RWPE2 (cell line): ENCODE results near the gene TADA2B.
"Not testable (repeated sequence)": the region's sequence is repeated elsewhere in the genome, so short reads cannot be mapped to it uniquely, and the experiment has no call there.

Experiments
- ATAC-seq: fragments of 200-7000 bp; cut with Tn5 transposase; 3 replicates; pipeline ENCODE4 v1.9.1; 2021; ENCODE audit warnings: low read depth
- DNase-seq: peaks from one replicate; pipeline ENCODE4 v3.0.0-alpha.2; 2020; ENCODE audit warnings: low spot score
- H3K27ac ChIP-seq: fragments of 450-650 bp; 2 replicates; pipeline ENCODE4 v1.5.1; 2017; ENCODE audit warnings: mild to moderate bottlenecking; ENCODE audit not compliant: poor library complexity, severe bottlenecking
- H3K27me3 ChIP-seq: fragments of 250-450 bp; sonication (Bioruptor Pico); 2 replicates; pipeline ENCODE4 v1.5.1; 2021; ENCODE audit warnings: mild to moderate bottlenecking, moderate library complexity; ENCODE audit not compliant: insufficient read depth, poor library complexity, severe bottlenecking
- H3K36me3 ChIP-seq: fragments of 250-450 bp; sonication (Bioruptor Pico); 2 replicates; pipeline ENCODE4 v1.5.1; 2020; ENCODE audit warnings: low read depth, mild to moderate bottlenecking, moderate library complexity
- H3K4me1 ChIP-seq: fragments of 250-450 bp; sonication (Bioruptor Pico); 2 replicates; pipeline ENCODE4 v1.5.1; 2021; ENCODE audit warnings: mild to moderate bottlenecking, moderate library complexity; ENCODE audit not compliant: insufficient read depth, poor library complexity, severe bottlenecking
- H3K4me3 ChIP-seq: fragments of 250-450 bp; sonication (Bioruptor Pico); 2 replicates; pipeline ENCODE4 v1.5.1; 2021; ENCODE audit warnings: mild to moderate bottlenecking, moderate library complexity; ENCODE audit not compliant: severe bottlenecking
- H3K9me3 ChIP-seq: fragments of 250-450 bp; sonication (Bioruptor Pico); 2 replicates; pipeline ENCODE4 v1.5.1; 2021; ENCODE audit warnings: mild to moderate bottlenecking, moderate library complexity; ENCODE audit not compliant: severe bottlenecking
- CTCF ChIP-seq: fragments of 450-650 bp; IDR thresholded peaks from one replicate; pipeline ENCODE4 v1.5.1; 2017; ENCODE audit warnings: mild to moderate bottlenecking, moderate library complexity; ENCODE audit not compliant: poor library complexity, severe bottlenecking

TADA2B gene

GRCh38 chr4:7092026-7092425, 48.9 kb downstream of the TADA2B start:
- ATAC-seq (no peak), DNase-seq (no peak)
- Histone ChIP-seq H3K4me1 (no peaks in the 10 kb centered on the region), H3K36me3 (no peaks in the 10 kb centered on the region), H3K27ac (no peak overlapping the region), H3K27me3 (no peaks in the 10 kb centered on the region), H3K4me3 (no peak overlapping the region), H3K9me3 (no peaks in the 10 kb centered on the region)
- TF ChIP-seq CTCF = no peak

DNA sequence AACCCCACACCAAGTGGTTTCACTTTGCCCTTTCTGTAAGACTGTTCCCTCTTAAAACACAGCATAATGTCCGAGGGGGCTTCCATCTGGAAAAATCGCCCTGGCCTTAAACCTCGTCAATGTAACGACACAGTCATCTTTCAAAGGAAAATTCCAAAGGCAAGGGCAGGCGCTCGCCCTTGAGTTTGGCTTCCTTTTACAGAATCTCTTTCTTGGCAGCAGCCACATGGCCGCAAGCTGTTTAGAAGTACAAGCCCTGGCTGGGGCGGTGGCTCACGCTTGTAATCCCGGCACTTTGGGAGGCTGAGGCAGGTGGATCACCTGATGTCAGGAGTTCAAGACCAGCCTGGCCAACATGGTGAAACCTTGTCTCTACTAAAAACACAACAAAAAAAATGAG, 51.7 kb downstream of the TADA2B start:
- Histone ChIP-seq H3K4me1 (no peaks in the 10 kb centered on the region), H3K27me3 (no peaks in the 10 kb centered on the region), H3K9me3 (no peaks in the 10 kb centered on the region), H3K36me3 (no peaks in the 10 kb centered on the region), H3K4me3 (no peak overlapping the region), H3K27ac (no peak overlapping the region)
- DNase-seq = no peak
- ATAC-seq = no peak
- no peak for TF ChIP-seq CTCF

DNA sequence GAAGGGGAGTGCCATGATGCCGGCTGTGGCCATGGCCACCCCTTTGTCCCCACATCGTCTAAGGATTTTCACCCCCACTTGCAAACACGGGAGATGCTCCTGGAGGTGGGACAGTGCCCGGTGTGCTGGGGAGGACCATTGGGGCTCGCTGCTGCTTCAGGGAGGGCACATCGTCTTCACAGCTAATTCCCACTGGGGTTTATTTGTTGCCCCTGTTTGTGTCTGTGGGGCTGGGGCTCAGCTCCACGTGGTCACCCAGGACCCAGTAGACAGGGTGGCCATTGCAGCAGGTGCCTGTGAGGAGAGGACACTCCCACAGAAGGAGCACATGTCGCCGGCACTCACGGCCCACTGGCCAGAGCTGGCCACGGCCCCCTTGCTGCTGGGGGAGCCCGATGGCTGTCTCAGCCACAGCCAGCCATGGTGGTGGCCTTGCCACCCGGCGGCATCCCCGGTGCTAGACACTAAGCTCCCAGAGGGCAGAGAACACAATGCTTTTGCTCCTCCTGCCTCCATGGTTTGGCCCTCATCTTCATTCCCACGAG, 52.5 kb downstream of the TADA2B start:
- H3K4me1 ChIP-seq = no peaks in the 10 kb centered on the region
- no peaks in the 10 kb centered on the region for H3K27me3 ChIP-seq
- no peaks in the 10 kb centered on the region for H3K9me3 ChIP-seq
- no peak for DNase-seq
- H3K27ac ChIP-seq = no peak overlapping the region
- no peak for TF ChIP-seq CTCF
- H3K36me3 ChIP-seq = no peaks in the 10 kb centered on the region
- no peak overlapping the region for H3K4me3 ChIP-seq
- no peak for ATAC-seq

GRCh38 chr4:7096236-7096635, 53.1 kb downstream of the TADA2B start:
- TF ChIP-seq CTCF = no peak
- no peak for DNase-seq
- H3K9me3 ChIP-seq = no peaks in the 10 kb centered on the region
- no peak overlapping the region for H3K4me3 ChIP-seq
- no peaks in the 10 kb centered on the region for H3K27me3 ChIP-seq
- H3K27ac ChIP-seq = no peak overlapping the region
- no peaks in the 10 kb centered on the region for H3K36me3 ChIP-seq
- no peaks in the 10 kb centered on the region for H3K4me1 ChIP-seq
- ATAC-seq = no peak

DNA sequence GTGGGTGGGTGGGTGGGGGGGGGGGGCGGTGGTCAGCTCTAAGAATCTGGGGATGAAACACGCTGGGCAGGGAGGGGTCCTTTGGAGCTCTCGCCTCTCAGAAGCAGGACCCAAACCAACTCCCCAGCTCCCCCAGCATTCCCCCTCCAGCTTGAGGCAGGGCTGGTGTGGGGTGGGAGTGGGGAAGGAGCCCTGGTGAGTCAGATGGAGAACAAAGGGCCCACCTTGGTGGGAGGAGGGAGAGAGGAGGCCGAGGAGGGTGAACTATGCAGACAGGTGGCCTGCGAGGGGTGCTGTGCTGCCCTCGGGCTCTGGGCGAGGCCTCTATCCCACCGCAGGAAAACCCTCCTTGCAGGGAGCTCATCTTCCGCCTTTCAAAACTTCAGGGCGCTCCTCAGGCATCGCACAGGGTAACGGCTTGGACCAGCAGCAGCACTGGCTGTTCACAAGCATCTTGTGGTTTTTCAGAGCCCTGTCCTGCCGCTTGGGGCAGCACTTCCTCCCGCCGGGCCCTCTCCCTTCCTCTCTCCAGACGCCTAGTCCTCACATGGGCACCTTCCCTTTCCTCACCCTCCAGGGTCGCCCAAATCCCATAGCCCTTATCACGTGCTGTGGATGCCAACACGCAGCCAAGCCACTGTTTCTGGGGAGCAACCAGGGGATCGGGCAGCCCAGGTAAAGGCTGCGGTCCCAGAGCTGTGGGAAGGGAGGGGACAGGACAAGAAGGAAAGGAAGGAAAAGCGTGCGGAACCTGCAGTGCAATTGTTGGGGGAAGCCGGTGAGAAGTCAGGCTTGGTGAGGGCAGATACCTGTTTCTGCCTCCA, 58.7 kb downstream of the TADA2B start:
- H3K9me3 ChIP-seq = no peaks in the 10 kb centered on the region
- TF ChIP-seq CTCF = peak; percentile 69
- H3K27ac ChIP-seq = no peak overlapping the region
- H3K27me3 ChIP-seq = no peaks in the 10 kb centered on the region
- no peak overlapping the region for H3K4me3 ChIP-seq
- peaks cover 6% of the 10 kb centered on the region for H3K4me1 ChIP-seq
- DNase-seq (no peak), ATAC-seq (peak; percentile 66)
- no peaks in the 10 kb centered on the region for H3K36me3 ChIP-seq

DNA sequence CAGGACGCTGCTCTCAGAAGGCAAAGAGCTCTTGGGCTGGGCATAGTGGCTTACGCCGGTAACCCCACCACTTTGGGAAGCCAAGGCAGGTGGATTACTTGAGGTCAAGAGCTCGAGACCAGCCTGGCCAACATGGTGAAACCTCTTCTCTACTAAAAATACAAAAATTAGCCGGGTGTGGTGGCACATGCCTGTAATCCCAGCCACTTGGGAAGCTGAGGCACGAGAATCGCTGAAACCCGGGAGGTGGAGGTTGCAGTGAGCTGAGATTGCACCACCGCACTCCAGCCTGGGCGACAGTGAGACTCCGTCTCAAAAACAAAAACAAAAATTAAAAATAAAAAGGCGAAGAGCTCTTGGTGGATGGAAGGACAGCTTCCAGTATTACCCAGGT, 59.3 kb downstream of the TADA2B start:
- not testable (repeated sequence) for H3K27me3 ChIP-seq, H3K9me3 ChIP-seq, DNase-seq, H3K27ac ChIP-seq, H3K36me3 ChIP-seq, H3K4me1 ChIP-seq, ATAC-seq
- peak overlapping the region; percentile 58 for H3K4me3 ChIP-seq
